C4-2B (cell line): ENCODE results near the gene DUOXA2.
"Not testable (repeated sequence)": the region's sequence is repeated elsewhere in the genome, so short reads cannot be mapped to it uniquely, and the experiment has no call there.

Source experiments
- ZFX ChIP-seq: fragments of 450-650 bp; IDR thresholded peaks from 2 replicates; pipeline ENCODE4 v1.6.1; 2017
- TF ChIP-seq, protein P1 (sequence below): fragments of 450-650 bp; conservative IDR thresholded peaks from 2 replicates; pipeline ENCODE4 v1.5.1; 2017; ENCODE audit warnings: mild to moderate bottlenecking

DNA sequence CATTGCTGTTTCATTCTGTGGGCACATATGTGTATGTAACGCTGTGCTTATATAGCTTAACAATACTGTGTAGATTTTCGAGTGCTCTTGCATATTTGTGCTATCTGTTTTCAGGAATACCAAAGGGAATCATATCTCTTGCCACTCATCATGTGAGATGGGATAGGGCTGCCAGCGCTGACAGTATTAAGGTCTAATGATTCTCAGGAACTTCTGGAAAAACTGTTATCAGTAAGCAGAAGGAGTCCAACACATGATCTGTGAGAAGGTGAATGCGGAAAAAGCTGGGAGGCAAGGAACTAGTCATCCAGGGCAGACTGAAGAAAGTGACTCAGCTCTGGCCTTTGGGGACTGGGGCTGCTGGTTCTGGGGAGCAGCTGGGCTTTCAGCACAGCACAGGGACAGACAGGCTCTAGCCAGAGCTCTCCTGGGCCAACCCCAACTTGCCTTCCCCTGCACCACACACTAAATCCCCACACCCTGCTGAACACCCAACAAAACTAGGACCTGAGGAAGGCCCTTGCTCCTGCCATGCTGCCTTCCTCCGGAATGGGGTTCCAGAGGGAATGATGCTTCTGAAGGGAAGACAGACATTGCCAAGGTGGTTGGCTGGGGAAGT lies 34.4 kb upstream of the DUOXA2 start:
- TF ChIP-seq, protein P1, sequence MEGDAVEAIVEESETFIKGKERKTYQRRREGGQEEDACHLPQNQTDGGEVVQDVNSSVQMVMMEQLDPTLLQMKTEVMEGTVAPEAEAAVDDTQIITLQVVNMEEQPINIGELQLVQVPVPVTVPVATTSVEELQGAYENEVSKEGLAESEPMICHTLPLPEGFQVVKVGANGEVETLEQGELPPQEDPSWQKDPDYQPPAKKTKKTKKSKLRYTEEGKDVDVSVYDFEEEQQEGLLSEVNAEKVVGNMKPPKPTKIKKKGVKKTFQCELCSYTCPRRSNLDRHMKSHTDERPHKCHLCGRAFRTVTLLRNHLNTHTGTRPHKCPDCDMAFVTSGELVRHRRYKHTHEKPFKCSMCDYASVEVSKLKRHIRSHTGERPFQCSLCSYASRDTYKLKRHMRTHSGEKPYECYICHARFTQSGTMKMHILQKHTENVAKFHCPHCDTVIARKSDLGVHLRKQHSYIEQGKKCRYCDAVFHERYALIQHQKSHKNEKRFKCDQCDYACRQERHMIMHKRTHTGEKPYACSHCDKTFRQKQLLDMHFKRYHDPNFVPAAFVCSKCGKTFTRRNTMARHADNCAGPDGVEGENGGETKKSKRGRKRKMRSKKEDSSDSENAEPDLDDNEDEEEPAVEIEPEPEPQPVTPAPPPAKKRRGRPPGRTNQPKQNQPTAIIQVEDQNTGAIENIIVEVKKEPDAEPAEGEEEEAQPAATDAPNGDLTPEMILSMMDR: not testable (repeated sequence)
- TF ChIP-seq ZFX: not testable (repeated sequence)
